Raji (cell line): ENCODE results near the gene CCDC74A.
"Not testable (repeated sequence)": the region's sequence is repeated elsewhere in the genome, so short reads cannot be mapped to it uniquely, and the experiment has no call there.

Experiments
- POLR2A ChIP-seq: IDR thresholded peaks from 2 replicates; pipeline ENCODE4 v1.6.1; 2011; ENCODE audit warnings: low read depth, low read length, control low read depth; ENCODE audit not compliant: insufficient read depth

The CCDC74A gene

DNA sequence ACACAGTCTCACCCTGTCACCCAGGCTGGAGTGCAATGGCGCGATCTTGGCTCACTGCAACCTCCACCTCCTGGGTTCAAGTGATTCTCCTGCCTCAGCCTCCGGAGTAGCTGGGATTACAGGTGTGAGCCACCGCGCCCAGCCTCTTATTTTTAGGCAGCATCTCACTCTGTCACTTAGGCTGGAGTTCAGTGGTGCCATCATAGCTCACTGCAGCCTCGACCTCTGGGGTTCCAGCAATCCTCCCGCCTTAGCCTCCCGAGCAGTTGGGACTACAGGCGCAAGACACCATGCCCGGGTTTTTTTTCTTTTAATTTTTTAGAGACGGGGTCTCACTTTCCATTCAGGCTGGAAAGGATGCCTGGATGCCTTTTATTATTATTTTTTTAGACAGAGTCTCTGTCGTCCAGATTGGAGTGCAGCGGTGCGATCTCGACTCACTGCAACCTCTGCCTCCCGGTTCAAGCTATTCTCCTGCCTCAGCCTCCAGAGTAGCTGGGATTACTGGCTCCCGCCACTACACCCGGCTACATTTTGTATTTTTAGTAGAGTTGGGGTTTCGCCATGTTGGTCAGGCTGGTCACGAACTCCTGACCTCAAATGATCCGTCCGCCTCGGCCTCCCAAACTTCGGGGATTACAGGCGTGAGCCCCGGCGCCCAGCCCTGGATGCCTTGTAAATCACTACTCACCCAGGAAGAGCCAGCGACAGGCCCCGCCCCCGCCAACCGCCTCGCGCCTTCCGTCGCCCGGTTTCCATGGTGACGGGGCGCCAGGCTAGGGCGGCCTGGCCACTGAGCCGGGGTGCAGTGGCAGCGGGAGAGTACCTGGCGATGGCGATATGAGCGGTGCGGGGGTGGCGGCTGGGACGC lies at the start of gene CCDC74A:
TSS of gene CCDC74A (plus strand) at position 758 of the 871 bp plus-strand sequence. CDS start at position 841, 83 bp downstream.
- TF ChIP-seq POLR2A: peak; percentile 30; the same call in 1 of the 2 replicates

DNA sequence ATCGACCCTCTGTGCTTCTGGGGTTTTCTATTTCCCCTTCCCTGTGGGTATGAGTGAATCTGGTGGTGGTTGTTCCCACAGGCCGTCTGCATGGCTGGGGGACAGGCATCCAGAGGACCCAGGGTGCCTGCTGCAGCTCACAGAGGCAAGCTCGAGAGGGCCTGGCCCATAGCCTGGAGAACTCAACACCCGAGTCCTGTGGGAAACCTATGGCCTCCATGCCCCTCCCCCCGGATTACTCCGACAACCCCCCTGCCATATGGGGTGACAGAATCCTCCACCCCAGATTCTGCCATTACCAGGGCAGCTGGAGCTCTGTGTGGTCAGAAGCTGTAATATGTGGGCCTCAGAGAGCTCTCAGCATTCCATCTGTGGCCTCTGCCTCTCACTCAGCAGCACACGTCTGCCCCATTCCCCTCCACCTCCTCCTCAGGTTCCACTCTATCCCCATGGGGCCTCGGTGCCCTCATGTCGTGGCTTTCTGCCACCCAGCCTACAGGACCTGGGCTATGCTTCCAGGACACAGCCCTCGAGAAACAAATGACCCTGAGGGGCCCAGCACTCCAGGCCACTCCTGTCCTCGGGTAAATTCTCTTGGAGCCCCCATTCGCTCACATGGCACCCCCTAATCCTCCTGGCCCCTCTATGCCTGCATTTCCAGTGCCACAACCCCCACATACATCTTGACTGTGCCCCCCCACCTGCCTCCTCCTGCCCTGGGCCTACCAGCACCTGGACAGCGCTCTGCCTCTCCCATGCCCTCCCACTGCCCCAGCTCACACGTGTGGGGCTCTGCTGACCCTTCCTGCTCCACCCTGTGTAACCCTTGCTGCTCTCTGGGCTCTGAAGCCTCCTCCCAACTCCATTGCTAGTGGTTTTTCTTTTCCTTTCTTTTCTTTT lies 39.1 kb upstream of the CCDC74A start:
- no peak for TF ChIP-seq POLR2A

DNA sequence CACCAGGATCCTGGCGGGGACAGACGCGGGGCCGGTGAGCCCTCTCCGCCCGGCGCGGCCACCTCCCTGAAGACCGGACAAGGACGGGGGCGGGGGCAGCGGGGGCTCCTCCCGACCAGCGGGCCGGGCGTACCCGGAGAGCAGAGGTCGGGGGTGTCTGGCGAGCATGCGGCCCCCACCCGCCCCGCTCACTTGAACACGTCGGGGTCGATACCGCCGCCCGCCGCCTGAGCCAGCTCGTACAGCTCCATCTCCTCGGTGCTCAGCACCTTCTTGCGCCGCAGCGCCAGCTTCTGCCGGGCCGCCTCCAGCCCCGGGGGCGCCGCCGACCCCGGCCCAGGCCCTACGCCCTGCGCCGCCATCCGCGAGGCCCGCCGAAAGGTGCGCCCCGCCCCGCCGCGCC lies 35.7 kb upstream of the CCDC74A start, which contains the start of gene MZT2A:
TSS of gene MZT2A (minus strand) at position 383 of the 403 bp plus-strand sequence. CDS start at position 362, 21 bp downstream.
- TF ChIP-seq POLR2A: not testable (repeated sequence)

DNA sequence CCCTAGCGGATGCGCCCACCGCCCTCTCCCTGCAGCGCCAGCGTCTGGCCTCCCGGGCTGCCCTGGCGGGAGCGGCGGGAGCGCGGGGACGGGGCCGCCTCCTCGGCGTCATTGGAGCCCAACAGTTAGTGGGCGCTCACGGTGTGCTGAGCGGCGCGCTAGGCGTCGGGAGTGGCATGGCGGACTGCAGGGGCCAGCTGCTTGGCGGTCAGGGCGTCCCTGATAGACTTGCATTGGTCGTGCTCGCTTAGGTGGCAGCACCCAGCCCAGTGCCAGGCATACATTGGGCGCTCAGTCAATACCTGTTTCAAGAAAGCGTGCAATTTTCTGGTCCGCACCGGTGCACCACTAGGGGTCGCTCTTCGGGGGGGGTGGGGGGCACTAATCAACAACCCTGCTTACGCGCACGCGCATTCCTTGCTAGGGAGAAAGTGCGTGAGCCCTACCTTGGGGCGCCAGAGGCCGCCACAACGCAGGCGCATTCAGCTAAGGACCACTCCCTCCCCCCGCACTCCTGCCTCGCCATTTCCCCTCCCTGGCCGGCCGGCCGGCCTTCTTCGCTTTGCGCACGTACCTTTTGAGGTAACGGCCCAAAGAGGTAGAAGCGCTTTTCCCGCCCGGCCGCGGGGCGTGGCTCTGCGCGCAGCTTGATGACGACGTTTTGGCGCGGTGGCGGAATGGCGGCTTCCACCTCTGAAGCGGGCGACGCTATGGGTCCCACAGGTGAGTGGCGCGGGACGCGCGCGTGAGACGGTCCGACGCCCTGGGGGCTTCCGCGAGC lies 35.1 kb upstream of the CCDC74A start:
- TF ChIP-seq POLR2A: peak; percentile 56

DNA sequence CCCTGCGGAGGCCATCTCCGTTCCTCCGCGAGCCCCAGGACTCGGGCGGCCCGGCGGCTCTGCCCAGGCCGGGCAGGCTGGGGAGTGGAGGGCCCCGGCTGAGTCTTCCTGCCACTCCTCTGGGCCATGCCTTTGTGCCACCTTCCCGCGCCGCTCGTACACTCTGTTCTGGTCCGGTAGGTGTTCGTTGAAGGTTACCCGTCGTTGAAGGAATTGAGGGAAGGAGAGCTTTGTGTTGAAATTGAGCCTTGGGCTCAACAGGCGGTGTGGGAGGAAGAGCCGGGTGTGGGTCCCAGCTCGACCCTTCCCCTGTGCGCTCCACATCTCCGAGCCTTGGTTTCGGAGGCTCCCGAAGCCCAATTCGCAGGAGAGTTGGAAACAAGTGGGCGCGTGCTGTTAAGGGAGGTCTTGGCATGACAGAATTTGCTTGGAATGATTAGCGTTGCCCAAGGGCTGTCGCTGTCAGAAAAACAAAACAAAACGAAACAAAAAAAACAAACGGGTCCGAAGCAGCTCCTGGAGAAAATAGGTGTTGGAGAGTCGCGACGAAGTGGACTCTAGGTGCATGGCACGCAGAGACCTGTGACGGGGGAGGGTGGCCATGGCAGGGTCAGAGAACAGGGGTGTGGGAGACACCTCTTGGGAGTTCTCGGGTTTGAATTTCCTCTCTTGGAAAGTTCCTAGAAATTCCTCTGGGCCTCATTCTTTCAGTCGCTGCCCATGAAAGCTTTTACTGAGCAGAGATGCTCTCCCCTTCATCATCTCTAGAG lies 34.3 kb upstream of the CCDC74A start:
- no peak for TF ChIP-seq POLR2A

DNA sequence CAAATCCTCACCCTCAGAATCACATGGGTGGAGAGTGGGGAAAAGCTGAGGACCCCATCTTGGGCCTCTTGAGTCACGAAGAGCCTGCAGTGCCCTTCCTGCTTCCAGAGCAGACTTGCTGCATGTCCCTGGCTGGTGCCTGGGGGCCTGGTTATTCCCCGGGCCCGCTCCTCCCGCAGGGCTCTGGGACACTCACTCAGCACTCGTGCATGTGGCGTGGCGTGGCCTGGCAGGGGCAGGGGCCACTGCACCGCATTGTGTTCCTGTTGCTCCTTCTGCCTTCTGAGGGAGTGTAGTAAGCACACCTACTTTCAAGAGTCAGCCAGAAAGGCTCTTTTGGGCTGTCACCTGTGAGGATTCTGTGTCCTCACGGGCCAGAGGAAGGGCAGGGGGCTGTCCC lies 18.1 kb upstream of the CCDC74A start:
- TF ChIP-seq POLR2A: no peak

DNA sequence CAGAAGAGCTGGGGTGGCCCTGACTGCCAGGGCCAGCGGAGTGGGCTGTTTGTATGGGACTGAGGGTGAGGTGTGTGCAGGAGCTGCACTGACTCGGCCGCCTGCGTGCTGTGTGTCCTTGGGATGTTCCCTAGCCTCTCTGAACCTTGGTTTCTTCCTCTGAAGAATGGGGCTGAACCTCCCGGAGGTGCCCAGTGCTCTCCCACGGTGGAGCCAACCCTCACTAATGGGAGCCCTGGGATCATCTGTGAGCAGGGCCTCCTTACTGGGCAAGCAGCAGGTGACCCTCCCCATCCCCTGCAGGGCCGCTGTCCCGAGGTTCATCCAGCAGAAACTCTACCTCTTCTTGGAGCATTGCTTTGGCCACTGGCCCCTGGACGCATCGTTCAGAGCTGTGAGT lies 11.7 kb upstream of the CCDC74A start:
- TF ChIP-seq POLR2A: no peak

DNA sequence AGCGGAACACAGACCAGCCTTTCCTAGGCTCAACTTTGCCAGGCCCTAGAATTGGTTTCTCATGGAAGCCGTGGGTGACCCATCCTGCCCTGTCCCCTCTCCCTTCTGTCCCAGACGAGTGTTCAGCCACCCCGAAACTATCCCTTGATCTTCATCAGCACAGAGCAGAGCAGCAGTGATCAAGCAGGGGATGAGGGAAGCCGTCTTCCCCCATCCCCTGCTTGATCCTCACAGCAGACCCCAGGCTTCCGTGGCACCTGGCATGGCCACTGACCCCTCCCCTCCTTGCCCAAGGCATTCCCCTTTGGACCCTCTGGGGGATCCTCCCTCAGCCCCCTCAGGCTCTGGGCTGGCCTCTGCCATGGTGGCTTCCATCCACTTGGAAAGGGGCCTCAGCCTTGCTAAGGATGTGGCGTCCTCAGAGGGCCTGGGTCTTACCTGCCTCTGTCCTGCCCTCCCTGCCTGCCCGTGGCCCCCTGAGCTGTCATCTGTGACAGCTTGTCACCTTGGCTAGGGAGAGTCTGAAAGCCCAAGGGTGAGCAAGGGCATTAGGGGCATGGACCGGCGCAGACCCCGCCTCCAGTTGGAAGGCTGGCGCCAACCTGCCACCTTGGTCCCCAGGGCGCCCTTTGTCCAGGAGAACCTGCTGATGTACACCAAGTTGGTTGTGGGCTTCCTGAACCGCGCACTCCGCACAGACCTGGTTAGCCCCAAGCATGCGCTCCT lies 10.4 kb upstream of the CCDC74A start:
- TF ChIP-seq POLR2A: no peak

DNA sequence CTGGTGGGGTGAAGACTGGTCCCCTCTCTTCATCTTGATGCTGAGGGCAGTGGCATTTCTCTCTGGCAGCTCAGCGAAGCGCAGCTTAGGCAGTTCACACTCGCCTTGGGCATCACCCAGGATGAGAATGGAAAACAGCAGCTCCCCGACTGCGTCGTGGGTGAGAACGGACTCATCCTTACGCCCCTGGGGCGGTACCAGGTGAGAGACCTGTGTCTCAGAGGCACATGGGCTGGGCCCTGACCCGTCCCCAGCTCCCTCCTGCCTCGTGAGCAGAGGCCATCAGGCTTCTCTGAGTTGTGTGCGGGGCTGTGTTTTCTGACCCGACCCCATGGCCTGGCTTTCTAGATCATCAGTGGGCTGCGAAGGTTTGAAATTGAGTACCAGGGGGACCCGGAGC lies 8.2 kb upstream of the CCDC74A start:
- TF ChIP-seq POLR2A: no peak

DNA sequence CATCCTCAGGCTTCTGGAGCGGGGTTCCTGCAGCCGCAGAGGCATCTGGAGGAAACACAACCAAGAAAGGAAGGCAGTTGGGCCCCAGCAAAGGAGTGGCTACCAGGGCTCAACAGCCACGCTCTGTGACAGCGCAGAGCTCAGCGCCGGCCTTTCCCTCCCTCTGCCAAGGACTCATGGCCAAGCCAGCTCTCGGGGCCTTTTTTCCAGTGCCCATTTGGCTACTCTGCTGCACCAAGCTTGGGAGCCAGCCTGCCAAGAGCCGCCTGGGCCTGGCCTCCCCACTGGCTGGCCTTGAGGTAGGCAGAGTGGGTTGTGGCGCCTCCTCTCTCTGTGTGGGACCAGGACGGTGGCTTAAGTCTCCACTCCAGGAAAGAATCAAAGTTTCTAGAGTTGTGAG lies 7.2 kb upstream of the CCDC74A start:
- no peak for TF ChIP-seq POLR2A

DNA sequence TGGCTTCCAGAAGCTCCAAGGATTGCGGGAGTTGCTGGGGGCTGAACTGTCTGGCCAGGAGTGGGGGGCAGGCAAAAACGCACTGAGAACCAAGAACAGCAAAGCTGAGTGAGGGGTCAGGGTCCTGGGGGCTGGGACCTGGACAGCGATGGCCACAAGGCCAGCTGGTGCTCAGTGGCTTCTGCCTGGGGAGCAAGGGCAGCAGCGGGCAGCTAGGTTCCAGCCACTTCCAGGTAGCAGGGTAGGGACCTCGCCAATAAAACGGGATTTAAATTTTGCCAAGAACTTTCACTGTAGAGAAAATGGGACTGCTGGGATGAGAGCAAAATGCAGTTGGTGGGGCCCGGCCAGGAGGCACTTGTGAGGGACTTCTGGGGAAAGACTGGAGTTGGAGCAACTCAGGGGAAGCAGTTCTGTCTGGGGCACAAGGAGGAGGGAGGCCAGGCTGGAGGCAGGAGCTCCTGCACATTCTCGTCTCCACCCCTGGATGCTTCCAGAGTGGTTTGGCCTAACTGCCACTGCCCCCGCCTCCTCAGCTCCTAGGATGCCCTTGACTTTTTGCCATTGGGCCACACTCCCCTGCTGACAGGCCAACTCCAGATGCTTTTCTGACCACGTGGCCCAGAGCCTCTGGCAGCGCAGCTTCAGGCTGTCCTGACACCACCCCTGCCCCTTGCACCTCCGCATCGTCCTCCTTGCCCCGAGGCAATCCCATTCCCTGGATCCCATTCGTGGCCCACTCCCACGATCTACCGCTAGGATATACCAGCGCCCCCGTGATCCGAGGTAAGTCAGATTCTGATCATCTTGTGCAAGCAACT lies 5.5 kb upstream of the CCDC74A start:
- TF ChIP-seq POLR2A: no peak

DNA sequence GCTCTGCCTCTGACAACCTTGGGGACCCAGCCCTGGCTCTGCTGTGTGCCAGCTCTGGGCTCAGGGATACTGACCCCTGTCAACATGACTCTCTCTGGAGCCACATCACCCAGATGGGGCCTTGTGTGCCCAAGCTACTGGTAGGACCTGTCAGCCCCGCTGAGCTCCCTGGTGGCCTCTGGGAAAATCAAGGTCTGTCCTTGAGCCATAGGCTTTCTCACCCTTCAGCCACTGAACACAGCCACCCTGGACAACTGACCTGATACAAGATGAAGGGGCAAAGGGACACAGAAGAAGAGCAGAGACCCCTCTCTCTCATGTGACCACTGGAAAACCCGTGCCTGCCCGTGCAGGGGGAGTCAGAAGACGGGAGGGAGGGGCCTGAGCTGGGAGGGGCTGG lies 7.8 kb downstream of the CCDC74A start:
- no peak for TF ChIP-seq POLR2A

DNA sequence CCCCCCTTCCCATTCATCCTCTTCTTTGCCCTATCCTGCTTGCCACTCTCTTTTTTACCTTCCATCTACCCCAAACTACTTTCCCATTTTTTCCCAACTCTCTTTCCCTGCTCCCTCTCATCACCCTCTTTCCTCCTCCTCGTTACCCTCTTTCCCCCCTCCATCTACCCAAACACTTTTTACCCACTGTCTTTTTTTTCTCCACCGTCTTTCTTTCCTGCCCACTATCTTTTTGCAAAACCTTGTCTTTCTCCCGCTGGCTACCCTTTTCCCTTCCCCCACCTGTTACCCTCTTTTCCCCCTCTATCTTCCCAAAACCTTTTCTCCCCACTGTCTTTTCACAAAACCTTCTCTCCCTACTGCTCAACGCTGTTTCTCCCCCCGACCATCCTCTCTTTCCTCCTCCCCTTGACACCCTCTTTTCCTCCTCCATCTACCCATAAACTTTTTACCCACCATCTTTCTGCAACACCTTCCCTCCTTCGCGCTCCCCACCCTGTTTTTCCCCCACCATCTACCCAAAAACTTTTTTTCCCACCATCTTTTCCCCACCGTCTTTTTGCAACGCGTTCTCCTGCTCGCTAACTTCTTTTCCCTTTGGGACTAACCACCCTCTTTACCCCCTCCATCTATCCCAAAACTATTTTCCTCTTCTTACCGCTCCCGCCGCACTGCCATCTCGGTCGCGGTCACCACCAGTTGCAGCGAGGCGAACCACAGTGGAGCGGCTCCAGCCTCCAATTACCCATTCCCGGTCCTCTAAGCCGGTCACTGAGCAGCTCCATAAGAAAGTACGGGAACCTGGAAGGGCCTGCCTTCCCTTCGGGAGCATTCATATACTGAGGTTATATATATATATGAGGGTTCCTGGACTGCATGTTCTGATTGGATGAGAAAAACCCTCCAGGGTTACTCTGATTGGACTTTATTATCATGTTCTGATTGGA lies 15.0 kb downstream of the CCDC74A start:
- no peak for TF ChIP-seq POLR2A
